WTC11 (cell line): Measurements from ENCODE around the gene ZFAND6.

Source experiments
- E2F4 ChIP-seq: sonication (generic); formaldehyde crosslinking; IDR thresholded peaks from 2 replicates; pipeline ENCODE4 v1.8.1; 2022; ENCODE audit warnings: low read depth, mild to moderate bottlenecking, moderate library complexity, missing genetic modification reagents, borderline replicate concordance
- HMGXB4 ChIP-seq: sonication (generic); formaldehyde crosslinking; IDR thresholded peaks from 2 replicates; pipeline ENCODE4 v1.8.1; 2023; ENCODE audit warnings: mild to moderate bottlenecking, moderate library complexity, missing genetic modification reagents

GRCh38 chr15:80183306-80183705 is 123.8 kb downstream of the ZFAND6 start:
- TF ChIP-seq E2F4 (CRISPR knock-in tag) (no peak), HMGXB4 (CRISPR knock-in tag) (no peak)
